ENCODE results near the gene STRADA.
"Not testable (repeated sequence)": the region's sequence is repeated elsewhere in the genome, so short reads cannot be mapped to it uniquely, and the experiment has no call there.

STRADA gene

GRCh38 chr17:63754046-63754445, 12.4 kb upstream of the STRADA start:
- DNase-seq, result no peak

GRCh38 chr17:63753215-63753614, 11.6 kb upstream of the STRADA start:
- no peak for DNase-seq

GRCh38 chr17:63752707-63753106, 11.1 kb upstream of the STRADA start:
- DNase-seq, result no peak

GRCh38 chr17:63751806-63752205, 10.2 kb upstream of the STRADA start:
- DNase-seq, result no peak

GRCh38 chr17:63741143-63741407, 524 bp downstream of the STRADA start:
- DNase-seq, result no peak

- DNase-seq, result no peak
Measured at GRCh38 chr17:63740464-63741142, 996 bp downstream of the STRADA start.

- DNase-seq, result no peak
Measured at GRCh38 chr17:63735691-63736090, 5.9 kb downstream of the STRADA start.

- DNase-seq, result no peak
Measured at GRCh38 chr17:63722403-63722802, 19.2 kb downstream of the STRADA start.

GRCh38 chr17:63720194-63720593, 21.4 kb downstream of the STRADA start:
- DNase-seq, result not testable (repeated sequence)

GRCh38 chr17:63718988-63719387, 22.6 kb downstream of the STRADA start:
- DNase-seq, result no peak

GRCh38 chr17:63716426-63716825, 25.2 kb downstream of the STRADA start:
- no peak for DNase-seq

GRCh38 chr17:63714550-63715277, 26.9 kb downstream of the STRADA start:
- DNase-seq, result no peak

- DNase-seq, result no peak
Measured at GRCh38 chr17:63709110-63709509, 32.5 kb downstream of the STRADA start.

GRCh38 chr17:63707151-63707550, 34.4 kb downstream of the STRADA start:
- no peak for DNase-seq

- DNase-seq, result no peak
Measured at GRCh38 chr17:63706336-63707082, 35.1 kb downstream of the STRADA start.

GRCh38 chr17:63705657-63706056, 35.9 kb downstream of the STRADA start:
- DNase-seq, result no peak

GRCh38 chr17:63704836-63705235, 36.8 kb downstream of the STRADA start:
- DNase-seq, result no peak

GRCh38 chr17:63704259-63704576, 37.4 kb downstream of the STRADA start:
- DNase-seq, result no peak

- no peak for DNase-seq
Measured at GRCh38 chr17:63703556-63704258, 37.9 kb downstream of the STRADA start.

GRCh38 chr17:63703029-63703428, 38.6 kb downstream of the STRADA start:
- DNase-seq, result no peak

GRCh38 chr17:63702721-63703015, 38.9 kb downstream of the STRADA start:
- no peak for DNase-seq

- DNase-seq, result peak; percentile 82
Measured at GRCh38 chr17:63701868-63702720, 39.5 kb downstream of the STRADA start.

- no peak for DNase-seq
Measured at GRCh38 chr17:63701456-63701820, 40.2 kb downstream of the STRADA start.

Data from NK-92 treated with Interleukin-12 subunit alpha and Interleukin-12 subunit beta, amount 100 ng/mL, for 24 hours (cell line).